Nephron (organoid): ENCODE results near the gene PERCC1.
A peak's percentile ranks its signal among the peaks of the same experiment; 100 is the strongest.

Experiments used
- H3K27ac Mint-ChIP-seq, 3 experiments: 2 replicates each; pipeline ENCODE4 v1.8.0; 2020; ENCODE audit warnings: mixed read lengths in 3 of 3, mild to moderate bottlenecking in 2 of 3, moderate library complexity in 1 of 3
- H3K27me3 Mint-ChIP-seq: 2 replicates; pipeline ENCODE4 v1.8.0; 2021; ENCODE audit warnings: low read depth, mild to moderate bottlenecking, moderate library complexity, mixed read lengths
- H3K36me3 Mint-ChIP-seq: 2 replicates; pipeline ENCODE4 v1.8.0; 2020; ENCODE audit warnings: low read depth, mixed read lengths
- H3K4me1 Mint-ChIP-seq: 2 replicates; pipeline ENCODE4 v1.8.0; 2020; ENCODE audit warnings: mixed read lengths
- H3K4me3 Mint-ChIP-seq, 3 experiments: 2 replicates each; pipeline ENCODE4 v1.8.0; 2020; ENCODE audit warnings: mild to moderate bottlenecking in 3 of 3, mixed read lengths in 3 of 3, moderate library complexity in 2 of 3
- H3K9me3 Mint-ChIP-seq: 2 replicates; pipeline ENCODE4 v1.8.0; 2020; ENCODE audit warnings: mixed read lengths
- TF ChIP-seq, protein P1 (sequence below), 3 experiments: fragments of 200-600 bp; sonication (generic); IDR thresholded peaks; one replicate each; pipeline ENCODE4 v1.5.0; 2021; ENCODE audit warnings: antibody characterized with exemption in 3 of 3; ENCODE audit not compliant: unreplicated experiment in 3 of 3

Gene PERCC1

DNA sequence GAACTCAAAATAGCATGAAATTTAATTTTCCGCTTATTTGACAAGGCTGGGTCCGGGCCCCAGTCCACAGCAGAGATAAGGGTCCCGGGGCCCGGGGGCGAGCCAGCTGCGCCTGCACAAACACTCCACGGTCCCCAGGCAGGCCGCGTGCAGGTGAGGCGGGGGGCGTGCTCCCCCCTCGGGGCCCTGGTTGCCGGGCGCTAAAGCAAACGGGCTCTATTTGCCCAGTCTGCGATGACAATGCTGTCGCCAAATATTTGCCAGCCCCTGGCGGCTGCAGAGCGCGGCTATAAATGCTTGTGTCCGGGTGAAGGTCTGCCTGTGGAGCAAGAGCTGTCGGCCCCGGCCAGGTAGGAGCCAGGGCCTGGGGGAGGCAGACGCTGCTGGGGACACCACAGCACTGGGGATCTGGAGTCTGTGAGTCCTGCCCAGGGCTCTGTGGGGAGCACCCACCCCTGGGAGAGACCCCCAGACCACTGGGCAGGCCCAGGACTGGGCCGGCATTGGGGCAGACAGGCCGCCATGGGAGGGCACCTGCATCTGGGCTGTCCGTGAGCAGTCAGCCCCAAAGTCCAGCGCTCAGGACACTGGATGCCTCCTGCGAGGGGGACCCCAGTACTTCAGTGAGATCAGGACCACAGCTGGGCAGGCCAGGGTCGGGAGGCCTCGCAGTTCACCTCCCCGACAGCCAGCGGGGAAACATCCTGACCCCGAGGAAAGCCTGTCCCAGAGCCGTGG, at the start of gene PERCC1:
Gene PERCC1 (plus strand): TSS at position 320 of the 738 bp plus-strand sequence. CDS start 1,516 bp downstream, outside the sequence.
- Mint-ChIP-seq H3K4me3 (no peak within 1 kb of the TSS), H3K27ac (peak within 1 kb of the TSS in 1 of 3 experiments; percentile 57), H3K4me1 (no peaks in the 10 kb centered on the region), H3K36me3 (no peaks in the 10 kb centered on the region), H3K27me3 (no peaks in the 10 kb centered on the region), H3K9me3 (no peaks in the 10 kb centered on the region)
- TF ChIP-seq, protein P1, sequence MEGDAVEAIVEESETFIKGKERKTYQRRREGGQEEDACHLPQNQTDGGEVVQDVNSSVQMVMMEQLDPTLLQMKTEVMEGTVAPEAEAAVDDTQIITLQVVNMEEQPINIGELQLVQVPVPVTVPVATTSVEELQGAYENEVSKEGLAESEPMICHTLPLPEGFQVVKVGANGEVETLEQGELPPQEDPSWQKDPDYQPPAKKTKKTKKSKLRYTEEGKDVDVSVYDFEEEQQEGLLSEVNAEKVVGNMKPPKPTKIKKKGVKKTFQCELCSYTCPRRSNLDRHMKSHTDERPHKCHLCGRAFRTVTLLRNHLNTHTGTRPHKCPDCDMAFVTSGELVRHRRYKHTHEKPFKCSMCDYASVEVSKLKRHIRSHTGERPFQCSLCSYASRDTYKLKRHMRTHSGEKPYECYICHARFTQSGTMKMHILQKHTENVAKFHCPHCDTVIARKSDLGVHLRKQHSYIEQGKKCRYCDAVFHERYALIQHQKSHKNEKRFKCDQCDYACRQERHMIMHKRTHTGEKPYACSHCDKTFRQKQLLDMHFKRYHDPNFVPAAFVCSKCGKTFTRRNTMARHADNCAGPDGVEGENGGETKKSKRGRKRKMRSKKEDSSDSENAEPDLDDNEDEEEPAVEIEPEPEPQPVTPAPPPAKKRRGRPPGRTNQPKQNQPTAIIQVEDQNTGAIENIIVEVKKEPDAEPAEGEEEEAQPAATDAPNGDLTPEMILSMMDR (IDR thresholded peaks at IDR 0.05; ENCODE audit: unreplicated experiment in 3 of 3) = no peak

DNA sequence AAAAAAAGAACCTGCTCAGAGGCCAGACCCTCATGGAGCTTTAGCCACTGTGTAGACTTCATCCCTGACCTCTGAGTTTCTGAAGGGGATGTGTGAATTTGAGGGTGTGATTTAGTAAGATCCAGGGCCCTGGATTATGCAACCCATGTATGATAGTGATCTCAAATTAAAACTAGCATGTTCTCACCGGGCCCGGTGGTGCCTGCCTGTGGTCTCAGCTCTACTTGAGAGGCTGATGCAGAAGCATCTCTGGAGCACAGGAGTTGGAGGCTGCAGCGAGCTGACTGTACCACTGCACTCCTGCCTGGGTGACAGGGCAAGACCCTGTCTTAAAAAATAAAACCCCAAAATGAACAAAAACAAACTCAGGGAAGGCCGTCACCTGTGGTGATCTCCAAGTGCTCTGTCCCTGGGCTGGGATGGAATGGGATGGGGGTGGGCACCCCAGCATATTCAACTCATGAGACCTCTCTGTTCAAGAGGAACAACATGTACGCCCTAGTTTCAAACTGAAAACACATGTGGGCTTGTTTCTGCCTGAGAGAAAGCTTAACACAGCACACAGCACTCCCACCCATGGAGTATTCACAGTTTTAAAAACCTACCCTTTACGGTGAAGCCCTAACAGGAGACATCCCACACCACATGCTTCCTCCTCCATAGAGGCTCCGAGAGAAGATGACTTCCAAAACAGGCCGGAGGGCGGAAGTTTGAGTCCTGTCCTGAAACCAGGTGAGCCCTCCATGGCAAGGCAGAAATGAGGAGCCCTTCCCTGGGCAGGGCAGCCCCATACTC, 49.1 kb upstream of the PERCC1 start:
- Mint-ChIP-seq H3K36me3 (peaks cover 4% of the 10 kb centered on the region), H3K4me3 (no peak overlapping the region), H3K9me3 (no peaks in the 10 kb centered on the region), H3K4me1 (peaks cover 13% of the 10 kb centered on the region), H3K27me3 (peaks cover 15% of the 10 kb centered on the region), H3K27ac (no peak overlapping the region)
- TF ChIP-seq, protein P1 (IDR thresholded peaks at IDR 0.05; ENCODE audit: unreplicated experiment in 3 of 3) = no peak

DNA sequence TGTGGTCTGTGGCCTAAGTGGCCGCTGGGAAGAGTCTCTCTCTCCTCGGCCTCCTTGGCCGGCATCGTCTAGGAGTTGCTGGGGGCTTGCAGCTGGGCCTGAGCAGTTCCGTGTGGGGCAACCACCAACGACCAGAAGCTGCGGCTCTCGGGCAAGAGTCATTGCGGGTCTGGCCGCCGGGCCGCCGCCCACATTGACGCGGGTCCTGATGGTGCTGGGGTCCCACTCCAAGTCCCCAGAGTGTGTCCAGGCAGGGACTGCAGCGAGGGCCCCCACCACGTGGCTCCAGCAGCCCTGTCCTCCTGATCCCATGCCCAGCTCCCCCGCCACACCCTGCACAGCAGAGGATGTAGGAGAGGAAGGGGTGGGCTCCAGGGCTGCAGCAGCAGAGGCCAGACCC, 47.3 kb upstream of the PERCC1 start:
- Mint-ChIP-seq H3K4me3 (no peak overlapping the region), H3K27me3 (peaks cover 10% of the 10 kb centered on the region), H3K9me3 (no peaks in the 10 kb centered on the region), H3K36me3 (peaks cover 7% of the 10 kb centered on the region), H3K27ac (no peak overlapping the region), H3K4me1 (peaks cover 8% of the 10 kb centered on the region)
- TF ChIP-seq, protein P1 (IDR thresholded peaks at IDR 0.05; ENCODE audit: unreplicated experiment in 3 of 3) = no peak

DNA sequence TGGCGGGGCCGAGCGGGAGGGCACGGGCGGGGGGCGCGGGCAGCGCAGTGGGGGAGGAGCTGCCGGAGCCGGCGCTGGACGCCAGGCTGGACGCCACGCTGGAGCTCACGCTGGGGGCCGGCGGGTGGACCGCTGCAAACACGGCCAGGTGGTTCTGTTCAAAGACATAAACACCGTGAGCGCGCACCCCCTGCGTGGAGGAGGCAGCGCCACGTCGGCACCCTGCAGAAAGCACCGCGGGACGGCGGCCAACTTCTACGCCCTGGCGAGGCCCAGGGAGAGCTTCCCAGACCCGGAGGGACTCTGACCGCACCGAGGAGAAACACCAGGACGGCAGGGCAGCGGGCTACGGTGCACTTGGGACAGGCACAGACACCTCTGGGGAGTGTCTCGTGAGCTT, 45.6 kb upstream of the PERCC1 start:
- Mint-ChIP-seq H3K4me1 (peaks cover under 1% of the 10 kb centered on the region), H3K27ac (no peak overlapping the region), H3K36me3 (peaks cover 12% of the 10 kb centered on the region), H3K9me3 (no peaks in the 10 kb centered on the region), H3K27me3 (peaks cover 2% of the 10 kb centered on the region), H3K4me3 (no peak overlapping the region)
- TF ChIP-seq, protein P1 (IDR thresholded peaks at IDR 0.05; ENCODE audit: unreplicated experiment in 3 of 3) = no peak

DNA sequence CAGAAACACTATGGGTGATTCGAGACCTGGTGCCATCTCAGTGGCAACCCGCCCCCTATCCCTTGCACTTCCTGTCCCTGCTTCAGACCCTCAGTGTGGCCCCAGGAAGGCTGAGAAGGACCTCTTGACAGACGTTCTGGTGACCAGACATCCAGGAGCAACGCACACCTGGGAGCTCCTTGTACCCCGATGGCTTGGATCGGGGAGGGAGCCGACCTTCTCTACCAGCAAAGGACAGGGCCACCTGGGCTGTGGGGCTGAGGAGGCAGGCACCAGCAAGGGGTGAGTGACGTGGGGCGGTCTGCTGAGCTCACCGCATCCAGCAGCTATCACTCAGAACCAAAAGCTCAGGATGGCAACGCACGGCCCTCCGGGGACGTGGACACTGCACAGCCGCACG, 43.5 kb upstream of the PERCC1 start:
- TF ChIP-seq, protein P1 (IDR thresholded peaks at IDR 0.05; ENCODE audit: unreplicated experiment in 3 of 3) = no peak
- Mint-ChIP-seq H3K4me3 (no peak overlapping the region), H3K27ac (no peak overlapping the region), H3K27me3 (no peaks in the 10 kb centered on the region), H3K9me3 (no peaks in the 10 kb centered on the region), H3K4me1 (no peaks in the 10 kb centered on the region), H3K36me3 (peaks cover 24% of the 10 kb centered on the region)
